Cardiac fibroblast (primary cell): ENCODE measurements around the gene NLN.

Experiments used
- DNase-seq, 2 donors: peaks; one replicate each; pipeline versions ENCODE4 v3.0.0 to v3.0.0-alpha.2; 2010; ENCODE audit warnings: low read depth in 2 of 2
- H3K4me3 ChIP-seq, 2 donors: replicated peaks in 1 of 2; 1 replicate in 1 of 2; 2 replicates in 1 of 2; pipeline ENCODE4 v1.5.1; 2011; ENCODE audit warnings: low read depth in 2 of 2, low read length in 2 of 2, mild to moderate bottlenecking in 2 of 2, moderate library complexity in 1 of 2
- CTCF ChIP-seq: IDR thresholded peaks from one replicate; pipeline ENCODE4 v1.5.1; 2011; ENCODE audit warnings: low read depth, mild to moderate bottlenecking, low read length, inconsistent platforms

Gene NLN

GRCh38 chr5:65734921-65735320 is 12.9 kb downstream of the NLN start:
- no peak for DNase-seq
- H3K4me3 ChIP-seq: no peak overlapping the region
- TF ChIP-seq CTCF: no peak

GRCh38 chr5:65736011-65736410 is 14.0 kb downstream of the NLN start:
- DNase-seq: no peak
- H3K4me3 ChIP-seq: no peak overlapping the region
- no peak for TF ChIP-seq CTCF

- H3K4me3 ChIP-seq: no peak overlapping the region
- TF ChIP-seq CTCF: no peak
- DNase-seq: no peak
Observed at GRCh38 chr5:65737842-65738241, 15.8 kb downstream of the NLN start.

GRCh38 chr5:65738305-65738704 is 16.3 kb downstream of the NLN start:
- no peak for DNase-seq

GRCh38 chr5:65739162-65739561 is 17.2 kb downstream of the NLN start:
- TF ChIP-seq CTCF: no peak
- no peak overlapping the region for H3K4me3 ChIP-seq
- DNase-seq: no peak

More at GRCh38 chr5:65738305-65738704, 16.3 kb downstream of the NLN start:
- H3K4me3 ChIP-seq: no peak overlapping the region
- TF ChIP-seq CTCF: no peak

- peak; percentile 72 for TF ChIP-seq CTCF
- DNase-seq: peak; percentile 83 to 88
Observed at GRCh38 chr5:65742565-65743231, 20.7 kb downstream of the NLN start.

More at GRCh38 chr5:65742565-65743231, 20.7 kb downstream of the NLN start:
- H3K4me3 ChIP-seq: no peak overlapping the region
